Parathyroid adenoma (tissue), 2 donors: Measurements from ENCODE around the gene CACNA1G.

Source experiments
- H2AFZ ChIP-seq: fragments of 300-600 bp; sonication (generic); one replicate; pipeline ENCODE4 v1.7.0; 2017; ENCODE audit warnings: antibody characterized with exemption, mild to moderate bottlenecking
- H3K27ac ChIP-seq: fragments of 300-600 bp; sonication (generic); one replicate; pipeline ENCODE4 v1.7.0; 2017
- H3K27me3 ChIP-seq: fragments of 300-600 bp; sonication (generic); one replicate; pipeline ENCODE4 v1.7.0; 2017; ENCODE audit warnings: low read length; ENCODE audit not compliant: control insufficient read depth, insufficient read depth
- H3K36me3 ChIP-seq: fragments of 300-600 bp; sonication (generic); one replicate; pipeline ENCODE4 v1.7.0; 2017; ENCODE audit warnings: low read length; ENCODE audit not compliant: control insufficient read depth, insufficient read depth
- H3K4me1 ChIP-seq: fragments of 300-600 bp; sonication (generic); one replicate; pipeline ENCODE4 v1.7.0; 2017; ENCODE audit warnings: control low read depth
- H3K4me2 ChIP-seq: fragments of 300-600 bp; sonication (generic); one replicate; pipeline ENCODE4 v1.7.0; 2017; ENCODE audit warnings: low read length
- H3K4me3 ChIP-seq: fragments of 300-600 bp; sonication (generic); one replicate; pipeline ENCODE4 v1.7.0; 2017; ENCODE audit warnings: low read depth, low read length
- H3K79me2 ChIP-seq: fragments of 300-600 bp; sonication (generic); one replicate; pipeline ENCODE4 v1.7.0; 2017; ENCODE audit warnings: control low read depth
- H3K9ac ChIP-seq: fragments of 300-600 bp; sonication (generic); one replicate; pipeline ENCODE4 v1.7.0; 2017; ENCODE audit warnings: mild to moderate bottlenecking
- H3K9me3 ChIP-seq: fragments of 300-600 bp; sonication (generic); one replicate; pipeline ENCODE4 v1.7.0; 2017; ENCODE audit warnings: low read length; ENCODE audit not compliant: control insufficient read depth
- CTCF ChIP-seq: fragments of 300-600 bp; sonication (generic); IDR thresholded peaks from one replicate; pipeline ENCODE4 v1.7.0; 2017; ENCODE audit warnings: antibody characterized with exemption, mild to moderate bottlenecking
- donor health status: primary hyperparathyroidism.

The CACNA1G gene

DNA sequence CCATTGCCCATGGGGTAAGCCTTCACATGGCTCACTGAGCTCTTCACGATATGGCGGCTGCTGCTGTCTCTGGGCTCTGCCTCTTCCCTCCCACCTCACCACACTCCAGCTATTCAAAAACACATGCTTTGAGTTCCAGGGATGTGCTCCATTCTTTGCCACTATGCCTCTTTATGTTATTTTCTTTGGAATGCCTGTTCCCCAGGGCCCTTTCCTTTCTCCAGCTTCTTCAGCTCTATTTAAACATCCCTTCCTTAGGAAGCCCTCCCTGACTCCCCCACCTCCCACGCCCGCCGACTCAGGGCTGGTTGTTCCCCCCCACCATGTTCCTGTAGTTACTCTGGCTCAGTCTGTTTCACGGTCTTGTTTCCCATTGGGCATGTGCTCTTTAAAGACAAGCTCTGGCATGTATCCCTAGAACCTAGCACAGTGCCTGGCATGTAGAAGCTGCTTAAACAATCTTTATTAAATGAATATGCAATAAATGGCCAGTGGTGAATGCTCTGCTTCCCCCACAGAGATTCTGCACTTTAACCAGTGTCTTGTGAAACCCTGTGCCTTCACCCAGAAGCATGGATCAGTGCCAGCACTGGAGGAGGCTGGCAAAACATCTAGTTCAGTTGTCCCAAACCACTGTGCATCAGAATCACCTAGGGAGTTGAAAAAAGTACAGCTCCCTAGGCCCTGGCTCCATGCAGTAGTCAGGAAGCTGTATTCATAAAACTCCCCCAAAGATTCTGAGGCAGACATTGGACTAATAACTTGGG, 45.4 kb upstream of the CACNA1G start:
- Histone ChIP-seq H3K9me3 (no peaks in the 10 kb centered on the region), H2AFZ (peak overlapping the region; percentile 9)
- no peak for TF ChIP-seq CTCF

GRCh38 chr17:50517011-50517410, 43.5 kb upstream of the CACNA1G start:
- Histone ChIP-seq H2AFZ (no peak overlapping the region), H3K27ac (no peak overlapping the region), H3K4me2 (no peak overlapping the region), H3K9me3 (no peaks in the 10 kb centered on the region), H3K36me3 (no peaks in the 10 kb centered on the region), H3K27me3 (no peaks in the 10 kb centered on the region), H3K79me2 (no peaks in the 10 kb centered on the region), H3K4me1 (peaks cover 24% of the 10 kb centered on the region), H3K9ac (no peak overlapping the region), H3K4me3 (no peak overlapping the region)
- TF ChIP-seq CTCF = no peak

More for the DNA sequence above, 45.4 kb upstream of the CACNA1G start:
- no peak overlapping the region for H3K4me2 ChIP-seq
- no peaks in the 10 kb centered on the region for H3K36me3 ChIP-seq
- H3K79me2 ChIP-seq = no peaks in the 10 kb centered on the region
- H3K9ac ChIP-seq = no peak overlapping the region
- no peaks in the 10 kb centered on the region for H3K27me3 ChIP-seq
- H3K4me1 ChIP-seq = peaks cover 33% of the 10 kb centered on the region
- H3K4me3 ChIP-seq = no peak overlapping the region
- H3K27ac ChIP-seq = no peak overlapping the region

DNA sequence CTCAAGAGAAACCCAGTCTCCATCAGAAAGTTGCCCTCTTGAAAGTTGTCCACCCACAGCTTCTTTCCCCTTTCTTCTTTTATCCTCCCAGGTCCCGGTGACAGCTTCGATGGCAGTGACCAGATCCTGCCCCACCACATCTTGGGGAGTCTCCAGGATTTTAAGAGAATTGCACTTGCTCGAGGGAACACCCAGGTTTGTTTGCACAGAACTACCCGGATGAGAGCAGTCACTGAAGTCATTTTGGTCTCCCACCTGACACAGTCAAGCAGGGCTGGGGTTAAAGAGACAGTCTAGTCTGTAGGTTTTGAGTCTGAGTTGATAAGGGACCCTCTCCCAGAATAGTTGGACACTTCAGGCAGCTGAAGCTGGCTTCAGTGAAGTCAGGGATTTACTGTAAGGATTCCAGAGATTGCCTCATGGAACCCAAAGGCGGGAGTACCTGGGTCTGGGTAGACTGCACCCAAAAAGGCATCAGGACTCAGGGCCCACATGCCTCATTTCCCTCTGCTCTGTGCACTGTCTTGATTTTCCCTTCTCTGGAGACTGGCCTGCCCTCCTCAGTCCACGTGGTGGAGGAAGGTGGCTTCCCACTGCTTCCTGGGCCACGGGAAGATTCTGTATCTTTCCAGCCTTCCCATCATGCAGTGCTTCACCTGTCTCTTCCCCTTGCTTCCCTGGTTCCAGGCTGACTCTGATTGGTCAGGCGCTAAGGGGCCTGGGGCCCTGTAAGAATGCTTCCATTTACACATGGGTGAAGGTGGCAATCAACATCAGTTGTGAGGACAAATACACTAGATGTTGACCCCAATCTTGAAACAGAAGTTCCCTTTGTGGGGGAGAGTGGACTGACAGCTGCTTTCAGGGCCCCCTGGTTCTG, 42.8 kb upstream of the CACNA1G start:
- H3K4me3 ChIP-seq = no peak overlapping the region
- no peaks in the 10 kb centered on the region for H3K9me3 ChIP-seq
- no peaks in the 10 kb centered on the region for H3K79me2 ChIP-seq
- no peaks in the 10 kb centered on the region for H3K27me3 ChIP-seq
- H3K9ac ChIP-seq = no peak overlapping the region
- no peak overlapping the region for H3K4me2 ChIP-seq
- H3K27ac ChIP-seq = no peak overlapping the region
- H2AFZ ChIP-seq = peak overlapping the region; percentile 28
- no peak for TF ChIP-seq CTCF
- H3K36me3 ChIP-seq = no peaks in the 10 kb centered on the region
- peaks cover 19% of the 10 kb centered on the region for H3K4me1 ChIP-seq

- H3K9me3 ChIP-seq = no peaks in the 10 kb centered on the region
- no peaks in the 10 kb centered on the region for H3K36me3 ChIP-seq
- H3K4me2 ChIP-seq = no peak overlapping the region
- no peak overlapping the region for H3K9ac ChIP-seq
- H2AFZ ChIP-seq = no peak overlapping the region
- H3K27ac ChIP-seq = no peak overlapping the region
- no peak overlapping the region for H3K4me3 ChIP-seq
- peaks cover 19% of the 10 kb centered on the region for H3K4me1 ChIP-seq
- no peaks in the 10 kb centered on the region for H3K27me3 ChIP-seq
- no peaks in the 10 kb centered on the region for H3K79me2 ChIP-seq
- no peak for TF ChIP-seq CTCF
Observed at GRCh38 chr17:50518384-50519023, 42.0 kb upstream of the CACNA1G start.
